Tibial nerve (tissue), 4 donors: ENCODE results near the gene PGAM2. TPM values are rescaled to one million over a fixed set of nuclear protein-coding genes. Genes with fewer than 3 reads are reported as not detected.
A peak's percentile ranks its signal among the peaks of the same experiment; 100 is the strongest.

Experiments used
- DNase-seq, 2 donors: peaks; one replicate each; pipeline ENCODE4 v3.0.0-alpha.2; 2019; ENCODE audit warnings: low spot score in 2 of 2
- H3K27ac ChIP-seq, 4 donors: fragments of 200-600 bp; sonication (generic) in 3 of 4; one replicate each; pipeline ENCODE4 v1.5.1; 2017 to 2019; ENCODE audit warnings: mild to moderate bottlenecking in 1 of 4
- H3K27me3 ChIP-seq, 2 donors: fragments of 200-600 bp; sonication (generic) in 1 of 2; one replicate each; pipeline versions ENCODE4 v1.5.1 to v1.6.0; 2017 to 2019
- H3K36me3 ChIP-seq, 3 donors: fragments of 200-600 bp; sonication (generic); one replicate each; pipeline ENCODE4 v1.5.1; 2018 to 2019
- H3K4me1 ChIP-seq, 4 donors: fragments of 200-600 bp; sonication (generic) in 3 of 4; one replicate each; pipeline ENCODE4 v1.5.1; 2017 to 2019
- H3K4me3 ChIP-seq, 4 donors: fragments of 200-600 bp; sonication (generic) in 3 of 4; one replicate each; pipeline ENCODE4 v1.5.1; 2017 to 2019; ENCODE audit warnings: mild to moderate bottlenecking in 1 of 4, moderate library complexity in 1 of 4
- H3K9me3 ChIP-seq, 4 donors: fragments of 200-600 bp; sonication (generic) in 3 of 4; one replicate each; pipeline ENCODE4 v1.5.1; 2017 to 2019
- CTCF ChIP-seq, 5 experiments: fragments of 200-600 bp in 3 of 5; fragments of 450-650 bp in 2 of 5; sonication (generic) in 3 of 5; IDR thresholded peaks; one replicate each; pipeline ENCODE4 v1.5.1; 2016 to 2019; ENCODE audit warnings: antibody characterized with exemption in 5 of 5, mild to moderate bottlenecking in 3 of 5, moderate library complexity in 2 of 5
- EP300 ChIP-seq, 2 donors: sonication (generic); formaldehyde crosslinking; IDR thresholded peaks; one replicate each; pipeline ENCODE4 v1.6.1; 2017; ENCODE audit warnings: antibody characterized with exemption in 2 of 2, mild to moderate bottlenecking in 1 of 2
- POLR2A ChIP-seq, 2 donors: fragments of 450-650 bp; IDR thresholded peaks; one replicate each; pipeline ENCODE4 v1.6.1; 2017; ENCODE audit warnings: antibody characterized with exemption in 2 of 2, mild to moderate bottlenecking in 2 of 2, moderate library complexity in 2 of 2
- WGBS, 2 donors: methylation state at CpG; one replicate each; pipeline ENCODE4 v1.1.5; 2018; 5-methylcytosine and 5-hydroxymethylcytosine counted together
- total RNA-seq, 4 donors: library from RNA; depleted of rRNA; stranded (reverse); fragments of >200 nt; gene quantifications; one replicate each; pipeline ENCODE4 v1.1.0, GENCODE V29; 2016

The PGAM2 gene
- total RNA-seq, 4 donors from 2014 or later, result 0.98 TPM; not detected in 3

DNA sequence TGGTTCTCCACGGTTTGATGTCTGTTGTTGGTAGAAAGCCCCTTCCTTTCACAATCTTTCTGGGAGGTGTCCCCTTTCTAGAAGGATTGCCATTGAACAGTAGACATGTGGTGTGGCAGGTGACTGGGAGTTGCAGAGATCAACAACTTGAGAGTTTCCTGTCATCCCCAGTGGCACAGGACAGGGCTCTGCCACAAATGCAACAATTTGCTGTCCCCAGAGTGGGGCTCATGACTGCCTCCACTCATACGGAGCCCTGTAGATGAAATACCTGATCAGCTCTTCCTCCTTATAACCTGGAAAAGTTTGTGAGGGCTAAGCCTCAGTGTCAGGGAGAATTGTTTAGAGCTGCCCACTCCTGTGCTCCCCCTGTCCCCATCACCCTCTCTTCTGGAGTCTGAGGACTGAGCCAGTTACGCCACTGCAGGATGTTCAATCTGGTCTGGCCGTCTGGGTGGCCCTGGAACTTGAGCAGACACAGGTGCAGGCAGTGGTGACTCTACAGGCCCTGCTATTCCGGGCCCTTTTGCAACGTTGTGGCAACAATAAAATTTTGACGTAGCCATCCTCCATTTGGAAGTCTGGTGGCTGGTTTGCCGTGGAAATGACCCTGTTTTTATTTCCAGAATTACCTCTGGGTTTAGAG, 14.3 kb downstream of the PGAM2 start:
- Histone ChIP-seq H3K4me3 (no peak overlapping the region), H3K36me3 (peaks cover 6 to 78% (median 14%) of the 10 kb centered on the region in 3 donors)

GRCh38 chr7:44050121-44050914, 15.0 kb downstream of the PGAM2 start:
- TF ChIP-seq CTCF (IDR thresholded peaks at IDR 0.05), result no peak
- H3K4me1 ChIP-seq, result peaks cover 0 to 36% (median 15%) of the 10 kb centered on the region in 4 donors
- 88 to 90% methylated on average over 14 of the region's 14 CpGs for WGBS, 2 donors
- H3K4me3 ChIP-seq, result no peak overlapping the region
- H3K27ac ChIP-seq, result no peak overlapping the region
- no peak for DNase-seq
- H3K36me3 ChIP-seq, result peaks cover 6 to 71% (median 14%) of the 10 kb centered on the region in 3 donors
- no peaks in the 10 kb centered on the region for H3K9me3 ChIP-seq
- H3K27me3 ChIP-seq, result no peaks in the 10 kb centered on the region

More for the DNA sequence above, 14.3 kb downstream of the PGAM2 start:
- no peaks in the 10 kb centered on the region for H3K9me3 ChIP-seq
- peaks cover 0 to 28% (median 8%) of the 10 kb centered on the region in 4 donors for H3K4me1 ChIP-seq
- H3K27me3 ChIP-seq, result no peaks in the 10 kb centered on the region
- DNase-seq, result no peak
- no peak overlapping the region for H3K27ac ChIP-seq
- no peak for TF ChIP-seq POLR2A (IDR thresholded peaks at IDR 0.05)
- no peak for TF ChIP-seq CTCF (IDR thresholded peaks at IDR 0.05)
- no peak for TF ChIP-seq EP300 (IDR thresholded peaks at IDR 0.05)
- WGBS, 2 donors, result 73 to 85% methylated on average over 8 of the region's 8 CpGs

- TF ChIP-seq CTCF (IDR thresholded peaks at IDR 0.05) (no peak), POLR2A (IDR thresholded peaks at IDR 0.05) (no peak), EP300 (IDR thresholded peaks at IDR 0.05) (no peak)
- H3K27me3 ChIP-seq, result no peaks in the 10 kb centered on the region
- no peak overlapping the region for H3K4me3 ChIP-seq
- DNase-seq, result no peak
- no peaks in the 10 kb centered on the region for H3K9me3 ChIP-seq
- no peak overlapping the region for H3K27ac ChIP-seq
- peaks cover 0 to 47% (median 20%) of the 10 kb centered on the region in 4 donors for H3K4me1 ChIP-seq
- H3K36me3 ChIP-seq, result peaks cover 6 to 50% (median 14%) of the 10 kb centered on the region in 3 donors
- 85 to 95% methylated on average over 7 of the region's 7 CpGs for WGBS, 2 donors
Observed at GRCh38 chr7:44048031-44048795, 17.2 kb downstream of the PGAM2 start.

DNA sequence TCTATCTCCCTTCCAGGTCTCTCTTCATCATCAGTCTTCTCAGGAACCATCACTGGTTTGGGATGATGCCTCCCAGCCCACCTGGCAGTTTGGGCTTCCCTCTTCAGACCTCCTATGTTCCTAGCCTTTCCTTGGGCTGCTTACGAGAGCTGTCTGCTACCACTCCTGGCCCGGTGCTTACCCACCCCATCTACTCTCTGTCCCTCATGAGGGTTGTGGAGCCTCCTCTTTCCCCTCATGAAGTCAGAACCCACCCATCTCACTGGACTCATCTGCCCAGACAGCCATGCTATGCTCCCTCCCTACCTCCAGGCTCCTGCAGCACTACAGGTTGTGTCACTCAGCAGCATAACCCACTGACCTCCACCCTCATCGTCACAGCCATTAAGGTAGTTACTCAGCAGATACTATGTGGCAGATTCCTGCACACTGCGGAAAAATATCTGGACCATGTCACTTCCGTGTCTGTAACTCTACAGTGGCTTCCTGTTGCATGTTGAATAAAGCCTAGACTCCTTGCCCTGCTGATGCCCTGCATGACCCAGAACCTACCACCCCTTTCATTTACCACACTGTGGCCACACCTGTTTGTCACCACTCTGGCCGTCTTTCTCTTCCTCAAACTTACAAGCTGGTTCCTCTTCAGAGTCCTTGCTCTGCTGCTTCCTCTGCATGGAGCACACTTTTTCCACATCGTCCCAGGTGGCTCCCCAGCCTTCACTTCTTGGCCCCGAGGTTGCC, 18.9 kb downstream of the PGAM2 start:
- H3K9me3 ChIP-seq, result no peaks in the 10 kb centered on the region
- H3K4me1 ChIP-seq, result peaks cover 0 to 47% (median 20%) of the 10 kb centered on the region in 4 donors
- peak overlapping the region in 1 of 4 donors; percentile 22 for H3K27ac ChIP-seq
- DNase-seq, result no peak
- peaks cover 2 to 32% (median 10%) of the 10 kb centered on the region in 3 donors for H3K36me3 ChIP-seq
- no peak overlapping the region for H3K4me3 ChIP-seq
- no peaks in the 10 kb centered on the region for H3K27me3 ChIP-seq
- TF ChIP-seq POLR2A (IDR thresholded peaks at IDR 0.05) (no peak), CTCF (IDR thresholded peaks at IDR 0.05) (no peak), EP300 (IDR thresholded peaks at IDR 0.05) (no peak)
- WGBS, 2 donors, result 69 to 79% methylated on average over 8 of the region's 8 CpGs
